ENCODE measurements around the gene RNF215. TPM values are rescaled to one million over a fixed set of nuclear protein-coding genes. Genes with fewer than 3 reads are reported as not detected.
A peak's percentile ranks its signal among the peaks of the same experiment; 100 is the strongest.

The RNF215 gene
- 17.0 and 19.3 TPM in 2 replicates for total RNA-seq (2014; rRNA removed; shearing (Covaris generic))
- 85.3 and 89.5 TPM in 2 replicates for polyA plus RNA-seq (2014; cell fraction: nucleus; rRNA removed)

DNA sequence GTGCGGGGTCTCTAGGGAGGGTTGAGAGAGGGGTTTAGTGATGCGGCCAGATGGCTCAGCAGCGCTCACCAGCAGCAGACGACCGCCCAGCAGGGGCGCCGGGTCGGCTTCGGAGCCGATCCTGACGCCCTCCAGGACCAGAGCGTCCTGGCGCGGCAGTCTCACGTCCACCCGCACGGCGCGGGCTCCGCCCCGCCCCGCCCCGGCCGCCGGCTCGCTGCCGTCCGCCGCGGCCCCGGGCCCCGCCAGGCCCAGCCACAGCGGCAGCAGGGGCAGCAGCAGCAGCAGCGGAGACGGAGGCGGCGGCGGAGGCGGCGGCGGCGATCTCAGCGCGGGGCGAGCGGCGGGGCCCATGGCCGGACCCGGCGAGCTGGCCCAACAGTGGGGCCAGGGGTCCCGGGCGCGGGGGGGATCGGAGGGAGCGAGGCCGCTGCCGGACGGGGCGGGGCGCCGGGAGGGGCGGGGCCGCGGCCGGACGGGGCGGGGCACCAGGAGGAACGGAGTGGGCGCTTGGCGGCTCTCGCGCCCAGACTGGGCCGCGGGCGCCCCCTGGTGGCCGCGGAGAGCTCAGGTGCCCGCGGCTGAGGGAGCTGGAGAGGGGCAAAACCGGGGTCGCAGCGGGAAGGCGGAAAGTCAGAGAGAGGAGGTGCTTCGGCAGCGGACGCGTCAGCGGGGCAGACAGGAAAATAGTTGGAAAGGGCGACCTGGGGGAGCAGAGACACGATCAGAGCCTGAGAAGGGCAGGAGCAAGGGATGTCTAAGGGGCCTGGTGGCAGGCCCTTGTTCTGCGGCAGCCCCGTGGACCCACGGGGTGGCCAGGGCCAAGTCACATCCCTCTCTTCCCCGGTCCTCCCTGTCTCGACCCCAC is at the start of gene RNF215:
Gene RNF215, minus strand, starts transcription at position 452 of the 868 bp plus-strand sequence. Its CDS starts 98 bp downstream, at position 354.
- DNase-seq (ENCODE audit: extremely low read depth, low read depth), result peak; percentile 60

DNA sequence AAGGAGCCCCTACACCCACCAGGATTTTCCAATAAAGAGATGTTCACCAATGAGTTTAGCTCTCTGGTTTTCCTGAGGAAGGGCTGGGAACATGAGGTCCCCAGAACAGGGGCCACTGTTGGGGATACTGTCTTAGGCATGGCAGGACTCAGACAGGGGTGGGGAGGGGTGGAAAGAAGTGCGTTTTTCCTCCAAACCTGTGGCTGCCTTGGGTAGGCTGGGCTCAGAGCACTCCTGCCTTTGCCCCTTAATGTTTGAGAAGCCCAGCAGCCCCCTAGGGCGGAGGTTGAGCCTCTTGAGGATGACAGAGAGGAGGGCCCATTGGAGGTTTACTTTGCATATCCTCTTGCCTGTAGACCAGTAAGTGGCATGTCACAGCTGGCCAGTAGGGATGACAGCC is 49.0 kb upstream of the RNF215 start:
- DNase-seq (ENCODE audit: extremely low read depth, low read depth), result no peak

DNA sequence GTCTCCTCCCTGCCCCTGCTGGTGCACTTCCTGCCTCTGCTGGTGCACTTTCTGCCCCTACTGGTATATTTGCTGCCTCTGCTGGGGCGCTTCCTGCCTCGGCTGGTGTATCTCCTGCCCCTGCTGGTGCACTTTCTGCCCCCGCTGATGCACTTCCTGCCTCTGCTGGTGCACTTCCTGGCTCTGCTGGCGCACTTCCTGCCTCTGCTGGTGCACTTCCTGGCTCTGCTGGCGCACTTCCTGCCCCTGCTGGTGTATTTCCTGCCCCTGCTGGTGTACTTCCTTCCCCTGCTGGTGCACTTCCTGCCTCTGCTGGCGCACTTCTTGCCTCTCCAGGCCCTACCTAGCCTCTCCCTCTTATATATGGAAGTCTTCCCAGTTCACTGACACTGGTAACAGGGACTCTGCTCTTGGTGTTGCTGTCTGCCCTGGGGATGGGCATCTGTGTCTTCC is 48.5 kb upstream of the RNF215 start:
- peak; percentile 52 for DNase-seq (ENCODE audit: extremely low read depth, low read depth)

DNA sequence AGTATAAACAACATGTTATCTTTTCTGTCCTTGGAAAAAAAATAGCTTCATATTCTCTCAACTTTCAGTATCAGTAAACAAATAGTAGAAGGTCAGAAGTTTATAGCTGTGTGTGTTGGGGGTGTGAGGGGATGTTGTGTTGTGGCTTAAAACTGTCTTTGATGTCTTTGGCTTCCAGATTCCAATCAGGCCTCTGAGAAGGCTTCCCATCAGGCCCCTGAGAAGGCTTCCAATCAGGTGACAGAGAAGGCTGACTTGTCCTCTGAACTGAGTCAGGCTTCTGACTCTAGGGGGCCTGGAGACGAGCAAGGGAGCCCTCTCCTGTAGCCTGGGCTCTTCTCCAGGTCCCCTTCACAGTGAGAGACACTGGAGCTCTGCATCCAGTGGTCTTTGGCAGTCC is 47.6 kb upstream of the RNF215 start:
- DNase-seq (ENCODE audit: extremely low read depth, low read depth), result no peak

DNA sequence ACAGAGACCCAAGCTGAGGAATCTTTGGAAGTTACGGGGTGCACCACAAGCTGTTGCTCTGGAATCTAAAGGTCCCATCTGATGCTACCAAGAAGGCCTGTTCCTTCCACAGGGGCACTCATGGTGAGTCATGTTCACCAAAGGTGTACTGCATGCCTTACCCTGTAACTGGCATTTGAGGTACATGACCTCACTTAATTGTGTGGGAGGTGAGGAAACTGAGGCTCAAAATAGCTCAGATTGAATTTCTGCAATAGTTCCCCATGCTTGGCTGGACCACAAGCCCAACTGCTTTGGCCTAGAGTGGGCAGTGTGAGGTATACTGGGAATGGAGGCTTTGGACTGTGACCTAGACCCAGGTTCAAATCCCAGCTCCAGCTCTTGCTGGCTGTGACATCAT is 46.6 kb upstream of the RNF215 start:
- DNase-seq (ENCODE audit: extremely low read depth, low read depth), result no peak

DNA sequence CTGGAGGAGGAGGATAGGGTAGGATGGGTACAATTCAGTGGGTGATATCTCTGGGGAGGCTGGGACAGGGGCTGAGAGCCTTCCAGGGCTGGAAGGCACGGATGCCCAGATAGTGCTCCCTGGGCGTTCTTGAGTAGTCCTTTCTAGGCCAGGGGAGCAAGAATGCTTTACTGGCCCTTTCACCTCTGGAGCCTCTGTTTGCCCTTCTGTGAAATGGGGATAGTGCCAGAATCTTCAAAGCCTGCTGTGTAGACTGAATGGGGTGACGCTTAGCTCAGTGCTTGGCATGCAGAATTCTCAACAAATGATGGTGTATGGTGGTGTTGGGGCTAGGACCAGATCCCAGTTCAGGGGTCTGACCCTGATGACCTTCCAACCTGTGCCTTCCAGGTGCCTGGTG is 46.0 kb upstream of the RNF215 start:
- no peak for DNase-seq (ENCODE audit: extremely low read depth, low read depth)

DNA sequence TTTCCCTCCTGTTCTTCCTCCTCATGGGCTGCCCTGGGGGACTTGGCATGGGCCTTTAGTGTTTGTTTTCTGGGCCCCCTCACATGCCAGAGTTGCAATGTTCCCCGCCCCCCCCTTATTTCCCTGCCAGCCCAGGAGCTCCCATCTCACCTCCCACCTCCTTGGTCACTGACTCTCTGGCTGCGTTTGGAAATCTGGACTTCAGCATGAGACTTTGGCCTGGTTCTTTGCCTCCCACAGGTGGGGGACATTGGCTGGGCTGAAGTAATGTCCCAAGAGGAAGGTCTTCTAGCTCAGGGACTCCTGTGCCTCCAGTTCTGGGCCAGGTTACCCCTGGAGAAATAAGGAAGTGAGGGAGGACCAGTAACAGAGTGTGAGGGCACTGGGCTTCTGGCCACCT is 45.3 kb upstream of the RNF215 start:
- DNase-seq (ENCODE audit: extremely low read depth, low read depth), result no peak

DNA sequence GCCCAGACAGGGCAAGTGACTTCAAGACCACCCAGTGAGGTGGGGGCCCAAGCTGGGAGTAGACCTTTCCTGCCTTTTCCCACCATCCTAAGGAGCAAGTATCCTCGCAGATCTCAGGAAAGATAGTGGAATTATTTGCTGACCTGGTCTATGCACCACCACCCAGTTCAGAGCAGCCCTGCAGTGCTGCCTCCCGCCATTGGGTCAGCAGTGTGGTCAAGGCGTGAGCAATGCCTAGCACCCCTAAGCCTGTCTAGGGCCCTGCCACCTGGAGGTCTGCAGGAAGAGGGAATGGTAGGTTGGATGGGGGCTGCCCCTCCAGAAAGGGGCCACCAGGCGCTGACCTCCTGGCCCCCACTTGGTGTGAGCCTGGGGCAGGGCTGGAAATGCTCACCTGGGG is 44.9 kb upstream of the RNF215 start:
- DNase-seq (ENCODE audit: extremely low read depth, low read depth), result no peak

DNA sequence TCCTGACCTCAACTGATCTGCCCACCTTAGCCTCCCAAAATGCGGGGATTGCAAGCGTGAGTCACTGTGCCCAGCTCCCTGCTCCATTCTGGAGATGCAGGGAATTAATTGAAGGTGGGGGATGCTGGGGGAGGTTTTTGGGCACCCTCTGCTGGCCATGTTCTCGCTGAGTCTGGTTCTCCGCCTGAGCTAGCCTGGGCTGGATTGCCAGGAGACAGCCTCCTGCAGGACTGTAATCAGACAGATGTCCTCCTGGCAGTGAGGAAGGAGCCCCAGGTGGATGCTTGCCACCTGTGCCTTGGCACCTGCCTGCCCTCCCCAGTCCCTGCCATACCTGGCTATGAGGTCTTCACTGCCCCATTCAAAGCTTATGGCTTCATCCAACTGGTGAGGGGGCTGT is 43.7 kb upstream of the RNF215 start:
- DNase-seq (ENCODE audit: extremely low read depth, low read depth), result no peak

DNA sequence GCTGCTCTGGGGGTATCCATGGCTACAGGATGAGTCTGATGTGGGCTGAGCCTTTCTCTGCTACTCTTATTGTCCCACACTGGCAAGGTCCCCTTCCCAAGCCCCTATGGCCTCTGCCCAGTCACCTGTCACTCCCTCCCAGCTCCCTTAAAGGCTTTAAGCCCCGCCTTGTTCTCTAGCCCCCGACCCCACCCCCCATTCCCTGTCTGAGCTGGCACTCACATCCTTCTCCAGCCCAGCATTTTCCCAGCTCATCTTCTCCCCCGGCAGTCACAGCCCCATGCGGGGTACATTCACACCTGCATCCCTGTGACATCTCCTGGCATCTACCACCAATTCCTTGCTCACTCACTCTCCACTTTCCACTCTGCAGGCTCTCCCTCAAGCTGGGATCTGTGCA is 42.7 kb upstream of the RNF215 start:
- no peak for DNase-seq (ENCODE audit: extremely low read depth, low read depth)

DNA sequence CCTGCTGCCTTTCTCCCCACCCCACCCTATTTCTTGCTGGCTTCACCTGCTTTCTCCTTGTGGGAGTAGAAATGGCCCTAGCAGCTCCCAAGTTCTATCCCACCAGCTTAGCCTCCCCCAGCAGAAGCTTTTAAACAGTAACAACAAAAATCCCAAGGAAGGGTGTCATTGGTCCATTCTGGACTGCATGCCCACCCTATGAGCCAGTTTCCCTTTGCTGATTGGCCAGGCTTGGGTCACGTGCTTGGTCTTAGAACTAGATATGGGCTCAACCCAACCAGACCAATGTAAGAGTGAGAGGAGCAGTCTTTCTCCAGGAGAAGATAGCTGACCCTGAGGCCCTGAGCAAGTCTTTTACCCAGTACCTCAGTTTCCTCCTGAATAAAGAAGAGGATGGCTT is 40.7 kb upstream of the RNF215 start:
- DNase-seq (ENCODE audit: extremely low read depth, low read depth), result no peak

DNA sequence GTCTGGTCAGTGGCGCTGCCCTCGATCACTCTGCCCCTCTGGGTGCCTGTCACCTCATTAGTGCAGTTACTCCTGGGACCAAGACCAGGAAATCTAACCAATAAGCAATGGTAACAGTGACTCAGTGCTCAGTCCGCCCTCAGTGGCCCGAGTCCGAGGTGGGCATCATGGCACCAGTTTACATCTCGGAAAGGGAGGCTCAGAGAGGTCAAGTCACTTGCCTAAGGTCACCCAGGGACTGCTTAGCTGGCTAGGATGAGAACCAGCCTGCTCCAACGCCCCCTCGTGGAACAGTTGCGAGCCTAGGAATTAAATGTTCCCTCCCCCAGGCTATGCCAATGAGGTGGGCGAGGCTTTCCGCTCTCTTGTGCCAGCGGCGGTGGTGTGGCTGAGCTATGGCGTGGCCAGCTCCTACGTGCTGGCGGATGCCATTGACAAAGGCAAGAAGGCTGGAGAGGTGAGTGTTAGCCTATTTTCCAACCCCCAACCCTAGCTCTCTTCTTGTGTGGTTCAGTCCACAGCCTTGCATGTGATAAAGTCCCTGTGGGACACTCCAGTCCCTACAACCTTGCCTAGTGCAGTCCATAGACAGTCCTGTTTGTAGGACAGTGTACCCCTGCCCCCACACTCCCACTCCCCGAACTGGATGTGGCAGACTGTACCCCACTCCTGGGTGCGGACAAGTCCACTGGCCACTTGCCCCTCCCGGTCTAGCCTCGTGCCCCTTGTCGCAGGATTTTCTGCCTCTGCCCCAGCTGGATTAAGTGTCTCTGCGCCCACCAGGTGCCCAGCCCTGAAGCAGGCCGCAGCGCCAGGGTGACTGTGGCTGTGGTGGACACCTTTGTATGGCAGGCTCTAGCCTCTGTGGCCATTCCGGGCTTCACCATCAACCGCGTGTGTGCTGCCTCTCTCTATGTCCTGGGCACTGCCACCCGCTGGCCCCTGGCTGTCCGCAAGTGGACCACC is 39.5 kb upstream of the RNF215 start:
- peak; percentile 82 for DNase-seq (ENCODE audit: extremely low read depth, low read depth)

DNA sequence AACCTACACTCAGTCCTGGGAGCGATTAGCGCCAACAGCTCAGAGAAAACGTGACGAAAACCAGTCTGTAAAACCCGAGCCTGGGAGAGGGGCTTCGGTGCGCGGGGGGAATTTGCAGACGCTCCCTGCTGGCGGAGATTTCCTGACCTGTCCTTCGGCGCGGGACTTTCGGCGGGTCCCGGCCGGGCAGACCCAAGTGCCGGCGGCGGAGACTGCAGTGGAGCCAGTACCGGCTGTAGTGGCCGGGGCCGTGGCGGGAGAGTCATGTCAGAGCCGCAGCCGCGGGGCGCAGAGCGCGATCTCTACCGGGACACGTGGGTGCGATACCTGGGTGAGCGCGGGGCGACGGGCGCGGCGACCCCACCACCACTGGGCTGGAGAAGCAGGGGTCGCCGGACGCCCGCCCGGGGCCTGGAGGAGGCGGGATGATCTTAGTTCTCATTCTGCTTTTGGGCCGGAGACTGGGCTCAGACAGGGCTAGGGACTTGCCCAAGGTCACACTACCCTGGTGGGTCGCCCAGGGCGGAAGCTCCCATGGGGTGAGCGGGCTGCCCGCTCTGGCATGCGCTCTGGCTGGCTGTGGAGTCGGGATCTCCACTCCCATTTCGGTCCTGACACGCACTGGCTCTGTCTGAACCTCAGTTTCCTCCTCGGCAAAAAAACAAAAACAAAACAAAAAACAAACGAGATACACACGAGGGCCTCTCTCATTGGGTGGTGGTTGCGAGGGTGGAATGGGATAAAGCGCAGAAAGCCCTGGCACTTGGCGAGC is 38.6 kb upstream of the RNF215 start, which contains the start of gene MTFP1:
Gene MTFP1, plus strand, starts transcription at position 153 of the 772 bp plus-strand sequence. Its CDS starts 112 bp downstream, at position 265.
- no peak for DNase-seq (ENCODE audit: extremely low read depth, low read depth)

DNA sequence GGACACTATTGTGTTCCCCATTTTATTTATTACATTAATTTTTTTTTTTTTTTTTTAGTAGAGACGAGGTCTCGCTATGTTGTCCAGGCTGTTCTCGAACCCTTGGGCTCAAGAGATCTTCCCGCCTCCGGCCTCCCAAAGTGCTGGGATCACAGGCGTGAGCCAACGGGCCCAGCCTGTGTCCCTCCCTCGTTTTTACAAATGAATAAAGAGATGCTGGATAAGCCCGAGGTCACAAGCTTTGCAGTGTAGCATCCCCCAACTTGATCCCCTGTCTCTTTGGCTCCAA is 38.1 kb upstream of the RNF215 start:
- no peak for DNase-seq (ENCODE audit: extremely low read depth, low read depth)

DNA sequence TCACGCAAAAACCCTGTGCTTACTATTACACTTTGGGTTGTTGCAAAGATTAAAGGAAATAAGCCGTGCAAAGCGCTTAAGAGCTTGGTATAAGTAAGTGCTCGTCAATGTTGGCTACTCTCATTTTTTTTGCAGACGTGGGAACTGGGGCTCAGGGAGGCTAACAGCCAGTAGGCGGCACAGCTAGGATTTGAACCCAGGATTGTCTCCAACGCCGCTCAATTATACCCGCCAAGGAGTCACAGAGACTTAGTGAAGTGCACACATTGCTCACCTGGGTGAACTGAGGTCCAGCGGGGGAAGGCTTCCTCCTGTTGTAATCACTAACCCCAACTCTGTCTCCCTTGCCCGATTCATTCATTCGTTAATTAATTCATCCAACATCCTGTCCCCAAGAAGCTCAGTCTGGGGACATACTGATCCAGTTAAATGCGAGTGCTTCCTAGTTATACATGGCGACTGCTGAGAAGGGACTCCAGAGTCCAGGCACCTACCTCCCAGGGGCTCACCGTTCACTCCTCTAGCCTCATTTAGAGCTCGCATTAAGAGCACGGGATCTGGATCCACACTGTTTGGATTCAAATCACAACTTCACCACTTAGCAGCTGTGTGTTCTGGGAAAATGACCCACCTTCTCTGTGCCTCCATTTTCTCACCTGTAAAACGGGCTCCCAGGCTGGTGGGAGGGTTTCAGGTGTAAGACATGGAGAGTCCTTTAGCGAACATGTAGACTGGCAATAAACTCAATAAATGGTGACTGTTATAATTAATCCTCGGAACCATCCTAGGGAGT is 37.5 kb upstream of the RNF215 start:
- no peak for DNase-seq (ENCODE audit: extremely low read depth, low read depth)

DNA sequence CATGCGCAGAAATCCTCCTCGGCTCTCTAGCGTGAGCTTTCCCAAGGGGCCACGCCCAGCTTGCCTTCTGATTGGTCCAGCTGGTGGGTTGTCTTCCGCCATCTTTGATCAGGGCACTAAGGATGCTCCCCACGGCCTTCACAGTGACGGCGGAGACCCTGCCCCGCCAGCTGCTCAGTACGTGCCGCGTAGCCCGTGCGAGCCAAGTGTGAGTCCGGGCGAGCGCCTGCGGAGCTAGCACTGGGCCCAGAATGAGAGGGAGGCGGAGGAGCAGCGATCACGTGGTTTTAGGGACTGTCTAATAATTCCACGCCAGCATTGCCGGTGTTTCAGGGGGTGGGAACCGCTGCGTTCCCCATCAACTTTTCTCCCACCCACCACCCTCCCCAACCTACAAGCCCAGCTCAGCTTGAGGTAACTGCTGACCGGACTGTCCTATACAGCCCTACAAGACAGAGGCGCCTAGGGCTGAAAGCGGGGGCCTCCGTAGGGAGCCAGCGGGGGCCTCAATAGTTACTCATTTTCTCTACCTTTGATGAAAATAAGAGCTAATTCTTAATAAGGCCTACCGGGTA is 36.8 kb upstream of the RNF215 start:
- peak; percentile 98 for DNase-seq (ENCODE audit: extremely low read depth, low read depth)

DNA sequence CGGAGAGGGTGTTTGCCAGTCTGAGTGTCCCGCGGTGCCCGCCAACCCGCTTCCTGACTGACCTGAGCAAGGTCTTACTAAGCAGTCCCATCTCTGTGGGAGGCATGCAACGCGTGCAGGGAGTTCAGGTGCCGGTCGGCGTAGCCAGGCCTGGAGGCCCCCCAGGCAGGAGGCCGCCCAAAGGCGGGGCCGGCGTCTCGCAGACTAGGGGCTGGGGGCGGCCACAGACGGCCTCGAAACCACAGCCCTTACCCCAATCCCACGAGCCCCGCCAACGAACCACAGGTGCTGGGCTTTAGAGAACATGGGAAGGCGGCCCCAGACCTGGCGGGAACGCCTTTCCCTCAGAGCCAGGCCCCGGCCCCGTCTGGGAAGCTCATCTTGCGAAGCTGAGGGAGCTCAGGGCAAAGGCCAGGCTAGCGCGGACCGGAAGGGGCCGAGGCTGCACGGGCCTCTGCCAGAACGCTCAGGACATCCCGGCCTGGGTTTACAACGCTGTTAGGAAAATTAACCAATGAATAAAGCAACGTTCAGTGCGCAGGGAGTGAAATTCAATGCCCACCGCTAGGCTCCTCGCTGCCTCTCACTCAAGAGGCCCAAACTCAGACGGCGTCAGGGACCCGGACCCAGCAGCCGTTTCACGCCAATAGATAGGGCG is 36.2 kb upstream of the RNF215 start:
- no peak for DNase-seq (ENCODE audit: extremely low read depth, low read depth)

DNA sequence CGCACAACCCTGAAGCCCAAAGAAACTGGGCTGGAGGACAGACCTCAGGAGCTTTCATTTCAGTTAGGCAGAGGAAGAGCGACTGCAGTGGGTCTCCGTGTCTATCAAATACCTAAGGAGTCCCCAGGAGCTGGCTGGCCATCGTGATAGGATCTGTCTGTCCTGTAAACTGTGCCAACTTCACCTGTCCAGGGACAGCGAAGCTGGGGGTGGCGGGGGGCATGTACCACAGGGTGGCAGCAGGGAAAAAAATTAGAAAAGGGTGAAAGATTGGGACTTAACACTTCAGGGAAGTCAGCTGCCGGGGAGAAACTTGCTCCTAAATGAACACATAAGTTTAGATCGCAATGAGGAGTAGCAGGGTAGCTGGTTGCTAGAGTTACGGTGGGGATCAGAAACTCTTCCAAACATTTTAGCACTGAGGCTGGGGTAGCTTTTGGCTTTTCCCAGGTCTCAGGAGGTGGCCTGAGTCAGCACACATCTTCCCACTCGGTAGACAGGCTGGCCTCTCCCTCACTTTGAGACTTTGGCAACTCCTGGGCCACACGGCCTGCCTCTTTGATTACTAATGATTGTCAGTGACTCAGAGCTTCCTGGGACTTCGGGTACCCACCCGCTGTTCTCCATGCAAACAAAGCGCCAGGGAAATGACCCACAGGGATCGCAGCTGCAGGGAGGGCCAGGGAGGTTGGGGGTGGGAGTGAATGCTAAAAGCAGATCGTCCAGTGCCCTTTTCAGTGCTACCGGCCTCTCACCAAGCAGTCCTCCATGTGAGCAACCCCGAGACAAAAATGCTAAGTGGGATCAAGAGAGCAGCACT is 35.5 kb upstream of the RNF215 start:
- DNase-seq (ENCODE audit: extremely low read depth, low read depth), result peak; percentile 77
